ENCODE measurements around the gene SOWAHB.

DNA sequence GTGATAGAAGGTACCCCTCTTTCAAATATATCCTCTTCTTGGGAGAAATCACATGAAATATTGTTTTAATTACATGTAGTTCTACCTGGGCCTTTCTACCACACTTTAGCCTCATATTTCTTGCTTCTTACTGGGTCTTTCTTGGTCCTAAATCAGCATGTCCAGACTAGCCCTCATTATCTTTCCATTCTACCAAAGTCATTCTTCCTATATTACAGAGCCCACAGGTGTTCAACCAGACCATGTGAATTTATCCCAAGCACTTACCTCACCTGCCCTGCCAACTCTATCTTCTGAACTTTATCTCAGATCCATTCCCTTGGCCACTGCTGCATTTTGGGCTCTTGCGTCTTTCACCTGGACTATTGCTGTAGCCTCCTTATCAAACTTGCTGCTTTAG lies 11.8 kb upstream of the SOWAHB start:
- TF ChIP-seq, protein P1, sequence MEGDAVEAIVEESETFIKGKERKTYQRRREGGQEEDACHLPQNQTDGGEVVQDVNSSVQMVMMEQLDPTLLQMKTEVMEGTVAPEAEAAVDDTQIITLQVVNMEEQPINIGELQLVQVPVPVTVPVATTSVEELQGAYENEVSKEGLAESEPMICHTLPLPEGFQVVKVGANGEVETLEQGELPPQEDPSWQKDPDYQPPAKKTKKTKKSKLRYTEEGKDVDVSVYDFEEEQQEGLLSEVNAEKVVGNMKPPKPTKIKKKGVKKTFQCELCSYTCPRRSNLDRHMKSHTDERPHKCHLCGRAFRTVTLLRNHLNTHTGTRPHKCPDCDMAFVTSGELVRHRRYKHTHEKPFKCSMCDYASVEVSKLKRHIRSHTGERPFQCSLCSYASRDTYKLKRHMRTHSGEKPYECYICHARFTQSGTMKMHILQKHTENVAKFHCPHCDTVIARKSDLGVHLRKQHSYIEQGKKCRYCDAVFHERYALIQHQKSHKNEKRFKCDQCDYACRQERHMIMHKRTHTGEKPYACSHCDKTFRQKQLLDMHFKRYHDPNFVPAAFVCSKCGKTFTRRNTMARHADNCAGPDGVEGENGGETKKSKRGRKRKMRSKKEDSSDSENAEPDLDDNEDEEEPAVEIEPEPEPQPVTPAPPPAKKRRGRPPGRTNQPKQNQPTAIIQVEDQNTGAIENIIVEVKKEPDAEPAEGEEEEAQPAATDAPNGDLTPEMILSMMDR (conservative IDR thresholded peaks at IDR 0.05 in 1 of 2, IDR thresholded peaks at IDR 0.05 in 1 of 2; ENCODE audit: low read depth in 1 of 2, low read length in 2 of 2), result no peak
- TF ChIP-seq EZH2 (IDR thresholded peaks at IDR 0.05; ENCODE audit: low read length, missing control alignments), result no peak
